Spleen (tissue), 7 donors: Measurements from ENCODE around the gene SORCS2.

Source experiments
- POLR2A ChIP-seq, 3 donors: fragments of 450-650 bp; IDR thresholded peaks; one replicate each; pipeline ENCODE4 v1.5.1; 2017; ENCODE audit warnings: antibody characterized with exemption in 3 of 3, mild to moderate bottlenecking in 1 of 3
- TF ChIP-seq, protein P1 (sequence below), 11 experiments: fragments of 200-600 bp in 7 of 11; fragments of 450-650 bp in 4 of 11; sonication (generic) in 4 of 11; IDR thresholded peaks in 8 of 11; conservative IDR thresholded peaks in 3 of 11; 1 replicate in 7 of 11; 2 replicates in 4 of 11; pipeline versions ENCODE4 v1.4.0 to v1.8.0; 2016 to 2021; ENCODE audit warnings: antibody characterized with exemption in 11 of 11, inconsistent platforms in 4 of 11, mild to moderate bottlenecking in 1 of 11
- donor health status: DM: no; HTN: no; CAD: no; lungs with moderate emphysema.
- donor health status: DM: no; HTN: no; CAD: no.
- donor health status: DM: no; HTN: no; CAD: no.

GRCh38 chr4:7193030-7193958 lies 956 bp downstream of the SORCS2 start:
- TF ChIP-seq, protein P1, sequence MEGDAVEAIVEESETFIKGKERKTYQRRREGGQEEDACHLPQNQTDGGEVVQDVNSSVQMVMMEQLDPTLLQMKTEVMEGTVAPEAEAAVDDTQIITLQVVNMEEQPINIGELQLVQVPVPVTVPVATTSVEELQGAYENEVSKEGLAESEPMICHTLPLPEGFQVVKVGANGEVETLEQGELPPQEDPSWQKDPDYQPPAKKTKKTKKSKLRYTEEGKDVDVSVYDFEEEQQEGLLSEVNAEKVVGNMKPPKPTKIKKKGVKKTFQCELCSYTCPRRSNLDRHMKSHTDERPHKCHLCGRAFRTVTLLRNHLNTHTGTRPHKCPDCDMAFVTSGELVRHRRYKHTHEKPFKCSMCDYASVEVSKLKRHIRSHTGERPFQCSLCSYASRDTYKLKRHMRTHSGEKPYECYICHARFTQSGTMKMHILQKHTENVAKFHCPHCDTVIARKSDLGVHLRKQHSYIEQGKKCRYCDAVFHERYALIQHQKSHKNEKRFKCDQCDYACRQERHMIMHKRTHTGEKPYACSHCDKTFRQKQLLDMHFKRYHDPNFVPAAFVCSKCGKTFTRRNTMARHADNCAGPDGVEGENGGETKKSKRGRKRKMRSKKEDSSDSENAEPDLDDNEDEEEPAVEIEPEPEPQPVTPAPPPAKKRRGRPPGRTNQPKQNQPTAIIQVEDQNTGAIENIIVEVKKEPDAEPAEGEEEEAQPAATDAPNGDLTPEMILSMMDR (IDR thresholded peaks at IDR 0.05 in 8 of 11, conservative IDR thresholded peaks at IDR 0.05 in 3 of 11): no peak
- no peak for TF ChIP-seq POLR2A (IDR thresholded peaks at IDR 0.05)
